NCI-H524 (cell line): ENCODE data around the gene TMEM204.

Experiments
- DNase-seq, 2 experiments: peaks; one replicate each; lab custom pipeline; 2025; lab: John Stamatoyannopoulos, UW

Gene TMEM204

DNA sequence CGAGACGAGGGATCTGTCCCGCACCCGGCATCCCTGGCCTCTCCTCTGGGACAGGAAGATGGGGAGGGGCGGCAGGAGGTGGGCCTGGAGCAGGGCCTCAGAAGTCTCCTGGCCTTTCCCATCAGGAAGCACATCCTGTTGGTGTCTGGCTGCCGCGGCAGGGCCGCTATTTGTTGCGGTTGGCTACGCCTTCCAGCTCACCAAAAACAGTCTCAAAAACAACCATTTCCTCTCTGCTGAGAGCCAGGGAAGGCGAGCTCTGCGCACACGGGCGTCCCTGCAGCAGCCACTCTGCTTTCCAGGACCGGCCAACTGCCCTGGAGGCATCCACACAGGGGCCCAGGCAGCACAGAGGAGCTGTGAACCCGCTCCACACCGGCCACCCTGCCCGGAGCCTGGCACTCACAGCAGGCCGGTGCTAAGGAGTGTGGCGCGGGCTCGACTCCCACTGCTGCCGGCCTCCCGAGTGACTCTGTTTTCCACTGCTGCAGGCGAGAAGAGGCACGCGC is at the start of gene TMEM204:
Gene TMEM204, plus strand, starts transcription at position 224 of the 509 bp plus-strand sequence. CDS start 610 bp downstream, outside the sequence.
- DNase-seq: no peak

DNA sequence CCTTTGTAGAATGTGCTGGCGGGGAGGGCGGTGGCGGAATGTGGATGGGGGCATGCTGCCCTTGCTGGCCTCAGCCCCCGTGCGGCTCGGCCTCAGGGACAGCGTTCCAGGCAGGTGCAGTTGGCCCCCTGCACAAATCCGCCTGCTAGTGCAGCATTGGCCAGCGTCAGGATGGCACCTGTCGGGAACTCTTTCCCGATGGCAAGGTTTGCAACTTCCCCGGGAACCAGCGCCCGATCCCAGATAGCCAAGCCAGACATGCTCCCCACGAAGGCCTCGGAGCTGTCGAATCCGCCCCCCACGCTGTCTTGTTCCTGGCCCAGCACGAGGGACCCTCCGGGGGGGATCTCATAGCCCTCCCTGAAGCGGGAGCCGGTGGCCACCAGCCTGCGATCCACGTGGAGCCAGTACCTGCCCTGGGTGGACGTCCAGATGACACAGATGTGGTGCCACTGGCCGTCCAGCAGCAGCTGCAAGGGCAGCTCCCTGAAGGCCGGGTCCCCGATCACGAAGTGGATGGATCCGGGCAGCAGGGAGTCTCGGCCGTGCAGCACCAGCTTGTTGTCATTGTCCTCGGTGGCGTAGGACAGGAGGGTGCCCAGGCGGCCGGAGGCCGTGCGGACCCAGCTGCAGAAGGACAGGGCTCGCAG is 47.5 kb upstream of the TMEM204 start:
- no peak for DNase-seq

DNA sequence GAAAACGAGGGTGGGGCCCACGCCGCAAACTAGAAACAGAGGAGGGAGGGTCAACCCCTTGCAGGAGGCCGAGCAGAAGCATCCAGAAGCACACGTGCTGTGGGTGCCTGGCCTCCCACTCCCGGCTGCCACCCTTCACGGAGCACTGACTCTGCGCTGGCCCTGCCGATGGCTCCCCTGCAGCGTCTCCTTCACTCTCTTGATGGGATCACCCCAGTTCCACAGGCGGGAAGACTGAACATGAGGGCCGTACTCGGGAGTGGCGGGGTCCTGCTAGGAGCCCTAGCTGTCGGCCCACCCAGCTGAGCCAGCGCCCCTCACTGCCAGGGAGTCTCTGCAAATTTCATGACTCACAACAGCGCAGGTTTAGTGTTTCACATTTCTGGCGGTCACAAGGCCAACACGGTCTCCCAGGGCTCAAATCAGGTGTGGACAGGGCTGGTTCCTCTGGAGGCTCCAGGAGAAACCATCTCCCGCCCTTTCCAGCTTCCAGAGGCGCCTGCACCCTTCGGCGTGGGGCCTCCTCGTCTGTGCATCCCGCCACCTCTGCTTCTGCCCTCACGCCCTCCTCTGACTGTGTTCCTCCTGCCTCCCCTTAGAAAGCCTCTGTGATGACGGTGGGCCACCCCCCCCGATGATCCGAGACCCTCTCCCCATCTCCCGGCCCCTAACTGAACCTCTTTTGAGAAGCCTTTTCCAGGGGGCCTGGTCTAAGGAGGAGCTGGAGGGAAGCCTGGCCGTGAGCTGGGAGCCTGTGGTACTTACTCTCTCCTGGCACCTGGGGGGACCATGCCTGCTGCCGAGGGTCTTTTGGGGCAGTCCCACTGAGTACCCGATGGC is 46.7 kb upstream of the TMEM204 start:
- no peak for DNase-seq

DNA sequence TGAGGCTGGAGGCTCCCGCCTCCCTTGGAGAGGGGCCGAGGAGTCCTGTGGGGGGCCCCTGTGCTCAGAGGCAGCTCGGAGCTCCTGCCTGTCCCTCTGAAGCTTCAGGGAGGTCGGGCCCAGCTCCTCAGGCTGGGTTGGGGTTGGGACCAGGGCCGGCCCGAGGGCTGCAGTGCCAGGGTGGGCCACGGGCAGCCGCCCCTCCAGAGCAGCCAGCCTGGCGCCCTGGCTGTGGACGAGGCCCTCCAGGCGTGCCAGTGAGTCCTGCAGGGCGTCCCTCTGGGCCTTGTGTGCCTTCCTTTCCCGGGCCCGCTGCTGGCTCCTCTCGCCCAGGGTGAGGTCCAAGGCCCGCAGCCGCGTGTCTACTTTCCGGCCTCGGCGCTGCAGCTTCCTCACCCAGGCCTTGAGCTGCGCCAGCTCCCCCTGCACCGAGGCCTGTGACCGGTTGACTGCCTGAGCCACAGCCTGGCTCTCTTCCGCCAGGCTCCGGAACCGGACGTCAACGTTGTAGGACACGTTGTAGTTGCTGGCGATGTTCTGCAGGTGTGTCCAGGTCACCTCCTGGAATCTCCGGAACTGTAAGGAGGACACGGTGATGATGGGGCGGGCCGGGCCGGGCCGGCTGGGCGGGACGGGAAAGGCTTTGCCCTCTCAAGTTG is 45.9 kb upstream of the TMEM204 start:
- no peak for DNase-seq

DNA sequence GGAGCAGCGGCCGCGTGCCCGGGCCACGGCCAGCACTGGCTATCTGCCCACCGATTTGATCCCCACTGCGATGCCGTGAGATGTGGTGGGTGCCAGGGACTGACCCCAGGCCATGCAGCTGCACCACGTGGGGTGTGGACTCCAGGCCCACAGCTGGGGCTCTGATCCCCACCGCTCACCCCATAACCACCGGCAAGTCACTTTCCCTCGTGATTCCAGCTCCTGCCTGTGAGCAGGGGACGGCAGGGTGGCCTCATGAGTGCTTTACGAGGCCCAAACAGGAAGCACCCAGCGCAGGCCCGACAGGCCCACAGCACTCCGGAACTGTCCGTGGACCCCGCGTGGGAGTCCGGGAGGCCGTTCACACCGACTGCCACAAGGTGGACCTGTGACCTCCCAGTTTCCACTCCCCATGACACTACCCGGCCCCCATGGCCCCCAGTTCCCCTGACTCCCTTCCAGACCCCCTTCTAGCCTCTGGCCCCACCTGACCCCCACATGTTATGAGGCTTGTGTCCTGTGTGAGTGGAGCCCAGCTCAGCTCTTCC is 45.3 kb upstream of the TMEM204 start:
- no peak for DNase-seq

DNA sequence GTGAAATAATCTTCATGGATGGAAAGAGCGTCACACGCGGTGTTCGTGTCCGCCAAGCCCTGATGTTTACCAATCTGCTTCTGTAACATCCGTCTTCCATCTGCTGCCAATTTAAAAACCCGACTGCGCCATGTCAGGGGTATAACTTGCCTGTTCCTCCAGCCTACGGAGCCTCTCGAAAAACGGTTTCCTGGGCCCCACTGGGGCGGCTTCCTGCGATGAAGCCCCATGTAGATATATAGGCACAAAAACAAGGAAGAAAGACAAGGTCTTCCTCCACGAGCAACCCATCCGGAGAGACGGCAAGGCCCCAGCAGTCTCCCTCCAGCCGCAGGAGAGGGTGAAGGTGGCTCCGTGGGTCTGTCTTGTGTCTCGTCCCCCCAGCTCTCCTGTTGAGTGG is 44.8 kb upstream of the TMEM204 start, which contains the start of gene PTX4:
Gene PTX4, minus strand, starts transcription at position 326 of the 400 bp plus-strand sequence. Its CDS starts 35 bp downstream, at position 291.
- DNase-seq: no peak

DNA sequence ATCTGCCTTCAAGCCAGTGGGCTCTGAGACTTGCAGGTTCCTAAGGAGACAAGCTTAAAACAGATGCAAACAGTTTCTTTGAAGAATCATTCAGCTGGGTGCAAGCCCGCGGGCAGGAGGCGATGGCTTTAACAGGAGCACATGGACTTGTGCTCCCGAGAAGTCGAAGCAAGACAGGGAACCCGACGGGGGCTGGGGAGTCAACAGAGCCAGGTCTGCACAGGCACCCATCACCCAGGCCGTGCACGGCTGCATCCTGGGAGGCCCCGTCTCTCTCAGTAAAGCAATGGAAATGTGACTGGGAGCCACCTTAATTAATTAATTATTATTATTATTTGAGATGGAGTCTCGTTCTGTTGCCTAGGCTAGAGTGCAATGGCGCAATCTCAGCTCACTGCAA is 44.4 kb upstream of the TMEM204 start:
- DNase-seq: no peak

DNA sequence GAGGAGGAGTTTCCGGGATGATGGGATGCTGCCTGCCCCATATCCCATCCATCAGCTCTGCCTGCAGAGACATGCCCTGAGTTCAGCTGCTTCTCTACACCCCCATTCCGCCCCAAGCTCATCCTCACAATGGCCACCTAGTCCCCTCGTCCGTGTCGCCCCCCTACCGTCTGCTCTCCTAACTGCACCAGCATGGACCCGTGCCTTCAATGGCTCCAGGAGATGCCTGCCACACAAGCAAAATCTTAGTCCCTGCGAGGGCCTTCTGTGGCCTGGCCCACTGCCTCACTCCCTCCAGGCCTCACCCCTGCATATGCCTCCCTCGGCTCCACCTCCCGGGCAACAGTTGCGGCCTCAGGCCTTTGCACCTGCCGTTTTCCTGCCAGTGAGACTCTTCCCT is 42.1 kb upstream of the TMEM204 start:
- no peak for DNase-seq

DNA sequence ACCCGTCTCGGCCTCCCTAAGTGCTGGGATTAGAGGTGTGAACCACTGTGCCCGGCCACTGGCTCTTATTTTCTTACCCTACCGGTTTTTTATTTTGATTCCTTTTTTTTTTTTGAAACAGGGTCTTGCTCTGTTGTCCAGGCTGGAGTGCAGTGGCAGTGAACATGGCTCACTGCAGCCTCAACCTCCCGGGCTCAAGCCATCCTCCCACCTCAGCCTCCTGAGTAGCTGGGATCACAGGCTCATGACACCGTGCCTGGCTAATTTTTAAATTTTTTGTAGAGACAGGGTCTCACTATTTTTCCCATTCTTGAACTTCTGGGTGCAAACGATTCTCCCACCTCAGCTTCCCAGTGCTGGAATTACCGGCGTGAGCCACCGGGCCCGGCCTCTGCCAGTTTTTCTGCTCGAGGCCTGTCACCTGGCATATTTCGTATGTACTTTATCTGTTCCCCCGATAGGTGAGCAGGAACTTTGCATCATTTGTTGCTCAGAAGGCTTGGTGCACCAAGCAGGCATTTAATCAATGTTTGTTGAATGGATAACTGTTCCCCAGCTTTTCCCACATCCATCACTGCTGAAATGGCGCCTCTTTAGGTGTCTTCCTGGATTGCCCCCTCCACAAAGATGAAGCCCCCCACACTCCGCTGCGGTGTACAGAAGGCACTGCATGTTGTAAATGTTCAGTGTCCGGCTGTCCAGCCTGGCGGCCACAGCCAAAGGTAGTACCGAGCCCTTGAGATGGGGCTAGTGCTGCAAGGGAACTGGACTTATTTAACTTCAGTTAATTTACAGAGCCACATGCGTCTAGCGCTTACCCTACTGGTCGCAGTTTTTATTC is 41.2 kb upstream of the TMEM204 start:
- no peak for DNase-seq

DNA sequence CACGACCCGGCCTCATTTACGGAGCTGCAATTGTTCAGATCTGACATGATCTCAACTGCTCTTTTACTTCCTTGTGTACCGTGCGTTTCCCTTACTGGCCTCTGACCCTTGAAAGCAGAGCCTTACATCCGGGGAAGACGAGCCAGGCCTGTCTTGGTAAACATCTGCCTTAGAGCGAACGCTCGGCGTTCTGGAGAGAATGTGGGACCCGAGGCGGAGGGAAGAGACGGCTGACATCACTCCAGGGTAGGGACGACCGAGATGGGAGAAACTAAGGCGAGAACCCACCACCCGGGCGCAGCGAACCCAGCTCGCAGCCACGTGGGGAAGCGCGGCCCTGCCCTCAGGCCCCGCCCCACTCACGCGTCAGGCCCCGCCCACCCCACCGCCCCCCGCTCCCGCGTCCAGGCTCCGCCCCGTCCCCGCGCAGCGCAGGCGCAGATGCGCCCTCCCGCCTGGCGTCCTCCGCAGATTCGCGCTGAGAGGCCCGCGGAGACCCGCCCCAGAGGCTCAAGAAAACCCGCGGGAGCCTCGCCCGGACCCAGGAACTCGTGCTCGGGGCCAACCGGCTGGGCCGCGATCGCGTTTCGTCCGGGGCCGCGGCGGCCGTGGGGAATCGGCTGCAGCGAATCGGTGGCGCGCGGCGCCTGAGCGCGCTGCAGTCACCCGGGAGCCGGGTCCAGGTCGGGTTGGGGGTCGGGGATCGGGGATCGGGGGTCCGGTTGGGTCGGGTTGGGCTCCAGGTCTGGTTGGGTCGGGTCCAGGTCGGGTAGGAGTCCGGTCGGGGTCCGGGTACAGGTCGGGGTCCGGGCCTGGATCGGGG is 40.3 kb upstream of the TMEM204 start, which contains the start of gene TELO2:
Gene TELO2, plus strand, starts transcription at position 438 of the 823 bp plus-strand sequence. CDS start 922 bp downstream, outside the sequence.
- peak; percentile 50 to 77 for DNase-seq

DNA sequence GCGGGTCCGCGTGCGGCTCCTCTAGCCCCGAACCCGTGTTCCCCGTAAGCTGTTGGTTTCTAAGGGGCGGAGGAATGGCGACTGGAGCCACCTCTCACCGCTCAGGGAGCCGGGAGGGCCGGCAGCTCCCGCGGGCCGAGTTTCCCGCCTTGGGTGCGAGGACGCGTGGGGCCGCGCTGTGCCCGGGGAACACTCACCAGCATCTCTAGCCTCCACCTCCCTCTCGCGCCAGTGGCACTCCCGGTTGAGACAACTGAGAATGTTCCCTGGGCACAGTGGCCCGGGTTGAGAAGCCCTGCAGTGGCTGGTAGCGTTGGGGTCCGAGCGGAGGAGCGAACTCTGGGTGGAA is 39.7 kb upstream of the TMEM204 start:
- no peak for DNase-seq

DNA sequence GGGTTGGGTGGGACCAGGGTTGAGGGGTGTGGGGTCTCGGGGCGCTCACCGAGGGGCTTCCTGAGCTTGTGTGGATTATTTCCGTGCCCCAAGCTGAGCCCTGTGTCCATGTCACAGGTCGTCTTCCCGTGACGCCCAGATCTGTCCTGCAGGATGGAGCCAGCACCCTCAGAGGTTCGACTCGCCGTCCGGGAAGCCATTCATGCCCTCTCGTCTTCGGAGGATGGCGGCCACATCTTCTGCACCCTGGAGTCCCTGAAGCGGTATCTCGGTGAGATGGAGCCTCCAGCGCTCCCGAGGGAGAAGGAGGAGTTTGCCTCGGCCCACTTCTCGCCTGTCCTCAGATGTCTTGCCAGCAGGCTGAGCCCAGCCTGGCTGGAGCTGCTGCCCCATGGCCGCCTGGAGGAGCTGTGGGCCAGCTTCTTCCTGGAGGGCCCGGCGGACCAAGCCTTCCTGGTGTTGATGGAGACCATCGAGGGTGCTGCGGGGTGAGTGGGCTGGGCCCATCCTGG is 39.3 kb upstream of the TMEM204 start:
- peak in 1 of 2 experiments; percentile 34 for DNase-seq

DNA sequence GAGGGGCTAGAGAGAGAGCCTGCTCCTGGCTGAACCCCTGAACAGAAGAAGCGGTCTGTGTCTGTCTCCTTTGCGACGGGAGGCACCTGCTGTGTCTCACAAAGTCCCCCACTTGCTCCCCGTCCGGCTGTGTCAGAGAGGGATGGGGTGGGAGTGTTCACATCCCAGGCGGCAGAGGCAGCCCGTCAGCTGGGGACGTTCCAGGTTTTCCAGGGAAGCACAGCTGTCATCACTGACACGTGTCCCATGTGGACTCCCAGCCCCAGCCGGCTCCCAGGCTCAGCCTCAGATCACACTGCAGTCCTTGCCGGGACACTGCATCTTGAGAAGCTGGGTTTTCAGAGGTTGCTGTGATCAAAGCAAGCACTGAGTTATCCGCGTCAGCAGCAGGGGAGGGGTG is 38.8 kb upstream of the TMEM204 start:
- DNase-seq: no peak

DNA sequence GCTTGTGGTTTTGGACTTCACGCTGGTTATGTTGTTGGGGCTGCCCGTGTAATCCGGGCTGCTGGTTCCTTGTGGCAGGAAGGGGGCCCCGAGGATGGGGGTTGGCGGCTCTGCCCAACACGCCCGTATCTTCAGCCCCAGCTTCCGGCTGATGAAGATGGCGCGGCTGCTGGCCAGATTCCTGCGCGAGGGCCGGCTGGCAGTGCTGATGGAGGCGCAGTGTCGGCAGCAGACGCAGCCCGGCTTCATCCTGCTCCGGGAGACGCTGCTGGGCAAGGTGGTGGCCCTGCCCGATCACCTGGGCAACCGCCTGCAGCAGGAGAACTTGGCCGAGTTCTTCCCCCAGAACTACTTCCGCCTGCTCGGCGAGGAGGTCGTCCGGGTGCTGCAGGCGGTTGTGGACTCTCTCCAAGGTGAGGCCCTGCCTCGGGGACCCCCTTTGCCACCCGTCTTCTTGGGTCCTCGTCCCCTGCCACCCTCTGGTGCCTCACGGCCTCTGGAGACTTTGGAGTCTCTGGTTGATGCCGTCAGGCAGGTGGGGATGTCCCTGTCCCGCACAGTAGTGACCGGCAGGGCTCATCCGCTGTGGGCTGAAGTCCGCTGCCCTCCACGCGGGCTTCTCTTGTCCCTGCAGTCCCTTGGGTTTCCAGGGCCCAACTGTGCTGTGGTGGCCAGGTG is 38.1 kb upstream of the TMEM204 start:
- no peak for DNase-seq

DNA sequence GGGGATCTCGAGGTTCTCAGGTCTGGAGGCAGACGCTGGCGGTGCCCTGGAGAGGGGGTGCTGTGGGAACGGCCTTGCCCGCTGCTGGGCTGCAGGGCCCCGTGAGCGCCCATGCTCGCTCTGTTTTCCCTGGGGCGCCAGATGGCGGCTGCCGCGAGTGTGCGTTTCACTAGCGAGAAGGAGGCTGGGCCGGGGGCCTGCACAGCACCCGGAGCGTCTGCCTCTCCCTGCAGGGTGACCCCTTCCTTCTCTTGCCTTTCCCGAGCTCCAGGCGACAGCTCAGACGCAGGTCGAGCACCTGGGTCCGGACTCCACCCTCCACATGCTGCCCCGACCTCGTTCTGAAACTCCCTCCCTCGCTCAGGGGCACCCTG is 37.6 kb upstream of the TMEM204 start:
- DNase-seq: no peak

DNA sequence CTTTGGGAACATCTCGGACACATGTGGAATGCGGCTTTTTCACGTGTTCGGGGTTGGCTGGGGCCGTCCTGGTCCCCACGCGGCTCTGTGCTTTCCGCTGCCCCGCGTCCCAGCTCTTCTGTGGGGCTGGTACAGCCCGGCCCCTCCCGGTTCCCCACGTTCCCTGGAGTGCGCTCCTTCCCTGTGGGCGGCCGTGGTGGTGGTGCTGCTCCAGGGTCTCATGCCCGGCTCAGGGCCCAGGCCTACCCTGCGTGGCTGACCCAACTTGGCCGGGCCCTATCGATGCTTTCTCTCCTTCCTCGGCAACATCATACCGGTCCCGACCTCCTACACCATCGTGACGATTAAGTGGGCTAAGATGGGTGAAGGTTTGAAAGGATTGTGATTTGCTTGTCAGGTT is 37.0 kb upstream of the TMEM204 start:
- no peak for DNase-seq

DNA sequence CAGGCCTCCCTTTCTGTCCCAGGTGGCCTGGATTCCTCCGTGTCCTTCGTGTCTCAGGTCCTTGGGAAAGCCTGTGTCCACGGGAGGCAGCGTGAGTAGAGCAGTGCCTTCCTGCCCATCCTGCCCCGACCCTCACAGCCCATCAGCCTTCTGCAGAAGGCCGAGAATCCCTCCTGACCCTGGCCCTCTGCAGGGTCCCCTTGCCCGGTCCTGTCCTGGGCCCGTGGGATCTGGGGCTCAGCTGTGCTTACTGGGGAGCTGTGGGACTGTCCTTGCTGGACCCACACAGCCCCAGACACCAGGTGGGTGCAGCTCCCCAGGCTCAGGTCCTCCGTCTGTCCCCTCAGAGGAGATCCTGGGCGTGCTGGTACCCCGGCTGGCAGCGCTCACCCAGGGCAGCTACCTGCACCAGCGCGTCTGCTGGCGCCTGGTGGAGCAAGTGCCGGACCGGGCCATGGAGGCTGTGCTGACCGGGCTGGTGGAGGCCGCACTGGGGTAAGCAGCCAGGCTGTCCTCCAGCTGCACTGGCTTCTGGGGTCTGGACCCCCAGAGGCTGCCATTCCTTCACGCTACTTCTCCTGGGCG is 36.4 kb upstream of the TMEM204 start:
- no peak for DNase-seq

DNA sequence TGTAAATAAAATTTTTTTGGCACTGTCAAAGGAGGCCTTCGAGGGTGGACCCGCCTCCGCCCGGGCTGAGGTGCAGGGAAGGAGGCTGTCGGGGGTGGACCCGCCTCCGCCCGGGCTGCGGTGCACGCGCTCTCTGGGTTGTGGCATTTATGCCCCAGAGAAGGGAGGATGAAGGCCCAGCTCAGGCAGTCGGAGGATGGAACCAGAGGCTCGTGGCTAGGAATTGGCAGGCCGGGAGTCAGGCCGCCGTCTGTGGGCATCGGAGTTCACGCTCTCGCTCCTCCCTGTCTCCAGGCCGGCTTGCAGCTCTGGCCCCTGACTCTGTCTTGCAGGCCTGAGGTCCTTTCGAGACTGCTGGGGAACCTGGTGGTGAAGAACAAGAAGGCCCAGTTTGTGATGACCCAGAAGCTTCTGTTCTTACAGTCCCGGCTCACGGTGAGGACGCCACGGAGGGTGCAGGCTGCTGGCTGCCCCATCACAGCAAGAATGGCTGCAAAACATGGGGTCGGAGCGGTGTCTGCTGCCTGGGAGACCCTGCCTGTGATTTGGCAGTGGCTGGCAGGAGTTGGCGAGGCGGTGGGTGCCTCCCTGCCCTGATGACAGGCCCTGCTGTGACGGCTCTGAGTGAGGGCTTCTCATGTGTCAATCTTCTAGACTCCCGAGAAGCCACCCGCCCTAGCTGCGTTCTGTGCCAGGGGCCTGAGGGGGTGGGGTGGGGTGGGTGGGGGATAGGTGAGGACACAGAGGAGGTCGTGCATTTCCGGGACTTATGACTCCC is 34.4 kb upstream of the TMEM204 start:
- DNase-seq: no peak
